ENCODE data around the gene COX17. TPM values are rescaled to one million over a fixed set of nuclear protein-coding genes. Genes with fewer than 3 reads are reported as not detected.

Gene COX17
- polyA plus RNA-seq, 2 of the 4 experiments (the other 2 are of a cell fraction) = 79.0 to 149 TPM

- TF ChIP-seq, protein P1, sequence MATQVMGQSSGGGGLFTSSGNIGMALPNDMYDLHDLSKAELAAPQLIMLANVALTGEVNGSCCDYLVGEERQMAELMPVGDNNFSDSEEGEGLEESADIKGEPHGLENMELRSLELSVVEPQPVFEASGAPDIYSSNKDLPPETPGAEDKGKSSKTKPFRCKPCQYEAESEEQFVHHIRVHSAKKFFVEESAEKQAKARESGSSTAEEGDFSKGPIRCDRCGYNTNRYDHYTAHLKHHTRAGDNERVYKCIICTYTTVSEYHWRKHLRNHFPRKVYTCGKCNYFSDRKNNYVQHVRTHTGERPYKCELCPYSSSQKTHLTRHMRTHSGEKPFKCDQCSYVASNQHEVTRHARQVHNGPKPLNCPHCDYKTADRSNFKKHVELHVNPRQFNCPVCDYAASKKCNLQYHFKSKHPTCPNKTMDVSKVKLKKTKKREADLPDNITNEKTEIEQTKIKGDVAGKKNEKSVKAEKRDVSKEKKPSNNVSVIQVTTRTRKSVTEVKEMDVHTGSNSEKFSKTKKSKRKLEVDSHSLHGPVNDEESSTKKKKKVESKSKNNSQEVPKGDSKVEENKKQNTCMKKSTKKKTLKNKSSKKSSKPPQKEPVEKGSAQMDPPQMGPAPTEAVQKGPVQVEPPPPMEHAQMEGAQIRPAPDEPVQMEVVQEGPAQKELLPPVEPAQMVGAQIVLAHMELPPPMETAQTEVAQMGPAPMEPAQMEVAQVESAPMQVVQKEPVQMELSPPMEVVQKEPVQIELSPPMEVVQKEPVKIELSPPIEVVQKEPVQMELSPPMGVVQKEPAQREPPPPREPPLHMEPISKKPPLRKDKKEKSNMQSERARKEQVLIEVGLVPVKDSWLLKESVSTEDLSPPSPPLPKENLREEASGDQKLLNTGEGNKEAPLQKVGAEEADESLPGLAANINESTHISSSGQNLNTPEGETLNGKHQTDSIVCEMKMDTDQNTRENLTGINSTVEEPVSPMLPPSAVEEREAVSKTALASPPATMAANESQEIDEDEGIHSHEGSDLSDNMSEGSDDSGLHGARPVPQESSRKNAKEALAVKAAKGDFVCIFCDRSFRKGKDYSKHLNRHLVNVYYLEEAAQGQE (IDR thresholded peaks at IDR 0.05) = no peak
- TF ChIP-seq KDM5A (IDR thresholded peaks at IDR 0.05) (no peak), HOXA7 (CRISPR knock-in tag; IDR thresholded peaks at IDR 0.05) (no peak), MAFK (IDR thresholded peaks at IDR 0.05; ENCODE audit: partially characterized antibody) (no peak), NR3C1 (IDR thresholded peaks at IDR 0.05) (no peak)
These were observed 53.0 kb downstream of the COX17 start (continued) for GRCh38 chr3:119624002-119624720.

DNA sequence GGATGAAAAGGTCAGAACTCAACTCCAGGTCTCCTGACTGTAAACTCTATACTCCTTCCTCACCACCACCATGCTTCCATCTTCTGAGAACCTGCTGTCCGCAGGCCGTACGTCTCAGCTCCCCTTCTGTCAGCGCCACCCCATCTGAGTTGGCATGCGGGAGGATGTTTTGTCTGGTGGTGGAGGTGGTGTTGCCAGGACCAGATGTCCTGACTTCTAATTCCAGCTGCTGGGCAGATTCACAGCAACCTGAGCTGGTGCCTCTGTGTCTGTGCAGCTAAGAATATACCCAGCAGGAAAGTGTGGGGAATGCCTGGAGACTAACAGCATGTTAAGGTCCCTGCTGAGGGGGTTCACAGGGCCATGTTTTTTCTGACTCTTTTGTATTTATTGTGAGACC is 56.3 kb downstream of the COX17 start:
- ATAC-seq = no peak
- Histone ChIP-seq H3K4me2 (no peak overlapping the region), H3K27ac (no peak overlapping the region), H3K4me3 (no peak overlapping the region), H3K9me3 (no peaks in the 10 kb centered on the region), H3K4me1 (no peaks in the 10 kb centered on the region)
- no peak for DNase-seq (ENCODE audit: low read depth in 1 of 2, low spot score in 1 of 2)
- WGBS (ENCODE audit: missing lambda C conversion rate) = 86% methylated on average over 5 of the region's 5 CpGs
- TF ChIP-seq ELK1 (IDR thresholded peaks at IDR 0.05; ENCODE audit: low read depth, low read length) (no peak), RAD21 (conservative IDR thresholded peaks at IDR 0.05 in 1 of 2, IDR thresholded peaks at IDR 0.05 in 1 of 2) (no peak), CHD2 (IDR thresholded peaks at IDR 0.05; ENCODE audit: low read length, partially characterized antibody) (no peak), FOSL2 (IDR thresholded peaks at IDR 0.05) (no peak), FOSL2 (CRISPR knock-in tag; IDR thresholded peaks at IDR 0.05) (no peak), CHD4 (IDR thresholded peaks at IDR 0.05; ENCODE audit: borderline replicate concordance) (no peak), NFE2L2 (conservative IDR thresholded peaks at IDR 0.05; ENCODE audit: low read length) (no peak), EHMT2 (IDR thresholded peaks at IDR 0.05; ENCODE audit: low read depth) (no peak), MAZ (IDR thresholded peaks at IDR 0.05; ENCODE audit: borderline replicate concordance, low read depth, low read length) (no peak)
- ChIA-PET CTCF (no interaction called here), POLR2A (no interaction called here)
- no peak for FAIRE-seq

Other genes with a start within 250 kb of the COX17 start
- gene TMEM39A, start 213.8 kb downstream of the COX17 start, polyA plus RNA-seq (2011; rRNA removed) = 21.9 and 38.9 TPM in 2 replicates
- gene TMEM39A, start 213.8 kb downstream of the COX17 start, polyA plus RNA-seq (2017; fragmentation: RNase III; extraction: RNeasy Plus Mini Kit Qiagen cat#74134 plus additional on column Dnase treatment) = 13.9 to 16.9 TPM (median 15.7 TPM) in 3 replicates
- 19.2 and 19.4 TPM in 2 replicates for gene POGLUT1, start 208.4 kb downstream of the COX17 start, polyA plus RNA-seq (2011; rRNA removed)
- gene POGLUT1, start 208.4 kb downstream of the COX17 start, polyA plus RNA-seq (2017; fragmentation: RNase III; extraction: RNeasy Plus Mini Kit Qiagen cat#74134 plus additional on column Dnase treatment) = 10.2 to 11.4 TPM (median 11.4 TPM) in 3 replicates
- 127 and 135 TPM in 2 replicates for gene TIMMDC1, start 178.9 kb downstream of the COX17 start, polyA plus RNA-seq (2011; rRNA removed)
- 89.8 to 97.0 TPM (median 90.1 TPM) in 3 replicates for gene TIMMDC1, start 178.9 kb downstream of the COX17 start, polyA plus RNA-seq (2017; fragmentation: RNase III; extraction: RNeasy Plus Mini Kit Qiagen cat#74134 plus additional on column Dnase treatment)
- 0.08 TPM in 1 of 2 replicates, not detected in the other for gene CD80, start 117.8 kb downstream of the COX17 start, polyA plus RNA-seq (2011; rRNA removed)
- not detected in 3 replicates for gene CD80, start 117.8 kb downstream of the COX17 start, polyA plus RNA-seq (2017; fragmentation: RNase III; extraction: RNeasy Plus Mini Kit Qiagen cat#74134 plus additional on column Dnase treatment)
- 3.7 and 4.1 TPM in 2 replicates for gene ADPRH, start 97.9 kb downstream of the COX17 start, polyA plus RNA-seq (2011; rRNA removed)
- gene ADPRH, start 97.9 kb downstream of the COX17 start, polyA plus RNA-seq (2017; fragmentation: RNase III; extraction: RNeasy Plus Mini Kit Qiagen cat#74134 plus additional on column Dnase treatment) = 3.3 to 4.2 TPM (median 3.8 TPM) in 3 replicates
- 0.18 and 0.41 TPM in 2 replicates for gene PLA1A, start 79.5 kb downstream of the COX17 start, polyA plus RNA-seq (2011; rRNA removed)
- gene PLA1A, start 79.5 kb downstream of the COX17 start, polyA plus RNA-seq (2017; fragmentation: RNase III; extraction: RNeasy Plus Mini Kit Qiagen cat#74134 plus additional on column Dnase treatment) = 0.12 to 0.17 TPM (median 0.12 TPM) in 3 replicates
- 0.62 and 1.0 TPM in 2 replicates for gene POPDC2, start 16.8 kb downstream of the COX17 start, polyA plus RNA-seq (2011; rRNA removed)
- 0.17 to 0.74 TPM (median 0.54 TPM) in 3 replicates for gene POPDC2, start 16.8 kb downstream of the COX17 start, polyA plus RNA-seq (2017; fragmentation: RNase III; extraction: RNeasy Plus Mini Kit Qiagen cat#74134 plus additional on column Dnase treatment)
- gene CFAP91, start 25.6 kb upstream of the COX17 start, polyA plus RNA-seq (2011; rRNA removed) = 1.1 and 1.2 TPM in 2 replicates
- 0.41 to 0.52 TPM (median 0.45 TPM) in 3 replicates for gene CFAP91, start 25.6 kb upstream of the COX17 start, polyA plus RNA-seq (2017; fragmentation: RNase III; extraction: RNeasy Plus Mini Kit Qiagen cat#74134 plus additional on column Dnase treatment)
- 0.03 TPM in 1 of 2 replicates, not detected in the other for gene NR1I2, start 104.7 kb upstream of the COX17 start, polyA plus RNA-seq (2011; rRNA removed)
- 0.05 TPM in 1 of 3 replicates, not detected in the others for gene NR1I2, start 104.7 kb upstream of the COX17 start, polyA plus RNA-seq (2017; fragmentation: RNase III; extraction: RNeasy Plus Mini Kit Qiagen cat#74134 plus additional on column Dnase treatment)